ENCODE results near the gene PLXNA3. TPM values are rescaled to one million over a fixed set of nuclear protein-coding genes. Genes with fewer than 3 reads are reported as not detected.

The PLXNA3 gene
- total and polyA plus RNA-seq, 2 experiments from 2014 or later = 2.7 to 5.4 TPM

DNA sequence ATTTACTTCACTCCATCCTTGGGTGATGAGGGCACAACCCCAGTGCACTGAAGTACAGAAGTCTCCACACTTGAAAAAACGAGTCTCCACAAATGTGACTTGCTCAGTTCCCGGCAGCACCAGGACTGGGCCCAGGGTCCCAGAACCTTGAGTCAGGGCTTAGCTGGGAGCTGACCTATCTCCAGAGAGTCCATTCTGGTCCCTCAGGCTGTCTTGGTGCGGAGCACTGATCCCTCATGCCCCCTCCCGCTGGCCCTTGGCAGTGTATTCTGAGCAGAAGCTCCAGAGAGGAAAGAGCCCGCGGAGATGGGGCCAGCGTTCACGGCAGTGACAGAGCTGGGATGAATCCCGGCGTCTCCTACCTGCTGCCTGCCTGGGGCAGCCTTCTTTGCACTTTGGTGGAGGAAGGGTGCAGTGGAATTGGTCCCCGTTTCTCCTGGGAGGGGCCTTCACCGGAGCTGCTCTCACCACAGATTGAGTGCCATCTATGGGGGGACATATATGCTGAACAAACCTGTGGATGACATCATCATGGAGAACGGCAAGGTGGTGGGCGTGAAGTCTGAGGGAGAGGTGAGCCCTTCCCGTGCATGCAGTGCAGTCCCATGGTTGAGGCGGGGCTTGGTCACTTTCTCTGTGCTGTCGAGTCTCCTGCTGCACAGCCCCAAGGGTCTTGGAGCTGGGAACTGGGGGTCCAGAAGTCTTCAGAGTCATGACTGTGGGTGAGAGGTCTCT lies 17.3 kb upstream of the PLXNA3 start:
- H3K4me3 Mint-ChIP-seq = no peak overlapping the region
- H3K4me2 ChIP-seq = no peak overlapping the region
- no peak overlapping the region for H3K27ac Mint-ChIP-seq
- no peaks in the 10 kb centered on the region for H4K20me1 ChIP-seq (replicated peaks; ENCODE audit: insufficient read depth)
- H3K4me1 ChIP-seq (ENCODE audit: insufficient read depth) = 0 out of 2 replicates have a peak, but pooled peaks cover 3% of the 10 kb centered on the region
- H2AFZ ChIP-seq = no peak overlapping the region
- ATAC-seq (no peak), DNase-seq (ENCODE audit: low spot score) (no peak)
- no peaks in the 10 kb centered on the region for H3K36me3 ChIP-seq (ENCODE audit: insufficient read depth)
- peaks cover 20% of the 10 kb centered on the region; the same call in 2 of the 3 replicates for H3K36me3 Mint-ChIP-seq (ENCODE audit: low read depth)
- no peak overlapping the region for H3K4me3 ChIP-seq
- no peaks in the 10 kb centered on the region for H3K9me3 Mint-ChIP-seq
- no peaks in the 10 kb centered on the region for H3K27me3 ChIP-seq (ENCODE audit: insufficient read depth)
- H3K27ac ChIP-seq (ENCODE audit: low read depth) = no peak overlapping the region
- no peaks in the 10 kb centered on the region for H3K9me2 ChIP-seq (ENCODE audit: insufficient read depth)
- no peaks in the 10 kb centered on the region for H3F3A ChIP-seq (replicated peaks; ENCODE audit: low read depth)
- H3K4me1 Mint-ChIP-seq = peaks cover 13% of the 10 kb centered on the region
- H3K79me2 ChIP-seq (replicated peaks; ENCODE audit: insufficient read depth) = peaks cover 13% of the 10 kb centered on the region
- H3K27me3 Mint-ChIP-seq (ENCODE audit: insufficient read depth, low read depth, poor library complexity) = peaks cover 7% of the 10 kb centered on the region
- TF ChIP-seq EZH2 (IDR thresholded peaks at IDR 0.05; ENCODE audit: low read depth, unreplicated experiment) (no peak), EZH2phosphoT487 (IDR thresholded peaks at IDR 0.05; ENCODE audit: unreplicated experiment) (no peak), JUNB (IDR thresholded peaks at IDR 0.05; ENCODE audit: unreplicated experiment) (no peak), ZNF331 (CRISPR knock-in tag; IDR thresholded peaks at IDR 0.05; ENCODE audit: low read depth) (no peak), POLR2AphosphoS5 (IDR thresholded peaks at IDR 0.05; ENCODE audit: low read depth) (no peak), CREB1 (CRISPR knock-in tag; IDR thresholded peaks at IDR 0.05; ENCODE audit: low read depth) (no peak), NANOG (IDR thresholded peaks at IDR 0.05; ENCODE audit: borderline replicate concordance) (no peak), ZNF114 (CRISPR knock-in tag; IDR thresholded peaks at IDR 0.05) (no peak), STAT1 (IDR thresholded peaks at IDR 0.05; ENCODE audit: unreplicated experiment) (no peak)
- TF ChIP-seq, protein P1, sequence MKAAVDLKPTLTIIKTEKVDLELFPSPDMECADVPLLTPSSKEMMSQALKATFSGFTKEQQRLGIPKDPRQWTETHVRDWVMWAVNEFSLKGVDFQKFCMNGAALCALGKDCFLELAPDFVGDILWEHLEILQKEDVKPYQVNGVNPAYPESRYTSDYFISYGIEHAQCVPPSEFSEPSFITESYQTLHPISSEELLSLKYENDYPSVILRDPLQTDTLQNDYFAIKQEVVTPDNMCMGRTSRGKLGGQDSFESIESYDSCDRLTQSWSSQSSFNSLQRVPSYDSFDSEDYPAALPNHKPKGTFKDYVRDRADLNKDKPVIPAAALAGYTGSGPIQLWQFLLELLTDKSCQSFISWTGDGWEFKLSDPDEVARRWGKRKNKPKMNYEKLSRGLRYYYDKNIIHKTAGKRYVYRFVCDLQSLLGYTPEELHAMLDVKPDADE (IDR thresholded peaks at IDR 0.05) = no peak
- TF ChIP-seq, protein P2, sequence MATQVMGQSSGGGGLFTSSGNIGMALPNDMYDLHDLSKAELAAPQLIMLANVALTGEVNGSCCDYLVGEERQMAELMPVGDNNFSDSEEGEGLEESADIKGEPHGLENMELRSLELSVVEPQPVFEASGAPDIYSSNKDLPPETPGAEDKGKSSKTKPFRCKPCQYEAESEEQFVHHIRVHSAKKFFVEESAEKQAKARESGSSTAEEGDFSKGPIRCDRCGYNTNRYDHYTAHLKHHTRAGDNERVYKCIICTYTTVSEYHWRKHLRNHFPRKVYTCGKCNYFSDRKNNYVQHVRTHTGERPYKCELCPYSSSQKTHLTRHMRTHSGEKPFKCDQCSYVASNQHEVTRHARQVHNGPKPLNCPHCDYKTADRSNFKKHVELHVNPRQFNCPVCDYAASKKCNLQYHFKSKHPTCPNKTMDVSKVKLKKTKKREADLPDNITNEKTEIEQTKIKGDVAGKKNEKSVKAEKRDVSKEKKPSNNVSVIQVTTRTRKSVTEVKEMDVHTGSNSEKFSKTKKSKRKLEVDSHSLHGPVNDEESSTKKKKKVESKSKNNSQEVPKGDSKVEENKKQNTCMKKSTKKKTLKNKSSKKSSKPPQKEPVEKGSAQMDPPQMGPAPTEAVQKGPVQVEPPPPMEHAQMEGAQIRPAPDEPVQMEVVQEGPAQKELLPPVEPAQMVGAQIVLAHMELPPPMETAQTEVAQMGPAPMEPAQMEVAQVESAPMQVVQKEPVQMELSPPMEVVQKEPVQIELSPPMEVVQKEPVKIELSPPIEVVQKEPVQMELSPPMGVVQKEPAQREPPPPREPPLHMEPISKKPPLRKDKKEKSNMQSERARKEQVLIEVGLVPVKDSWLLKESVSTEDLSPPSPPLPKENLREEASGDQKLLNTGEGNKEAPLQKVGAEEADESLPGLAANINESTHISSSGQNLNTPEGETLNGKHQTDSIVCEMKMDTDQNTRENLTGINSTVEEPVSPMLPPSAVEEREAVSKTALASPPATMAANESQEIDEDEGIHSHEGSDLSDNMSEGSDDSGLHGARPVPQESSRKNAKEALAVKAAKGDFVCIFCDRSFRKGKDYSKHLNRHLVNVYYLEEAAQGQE (IDR thresholded peaks at IDR 0.05; ENCODE audit: unreplicated experiment) = no peak
- TF ChIP-seq, protein P3, sequence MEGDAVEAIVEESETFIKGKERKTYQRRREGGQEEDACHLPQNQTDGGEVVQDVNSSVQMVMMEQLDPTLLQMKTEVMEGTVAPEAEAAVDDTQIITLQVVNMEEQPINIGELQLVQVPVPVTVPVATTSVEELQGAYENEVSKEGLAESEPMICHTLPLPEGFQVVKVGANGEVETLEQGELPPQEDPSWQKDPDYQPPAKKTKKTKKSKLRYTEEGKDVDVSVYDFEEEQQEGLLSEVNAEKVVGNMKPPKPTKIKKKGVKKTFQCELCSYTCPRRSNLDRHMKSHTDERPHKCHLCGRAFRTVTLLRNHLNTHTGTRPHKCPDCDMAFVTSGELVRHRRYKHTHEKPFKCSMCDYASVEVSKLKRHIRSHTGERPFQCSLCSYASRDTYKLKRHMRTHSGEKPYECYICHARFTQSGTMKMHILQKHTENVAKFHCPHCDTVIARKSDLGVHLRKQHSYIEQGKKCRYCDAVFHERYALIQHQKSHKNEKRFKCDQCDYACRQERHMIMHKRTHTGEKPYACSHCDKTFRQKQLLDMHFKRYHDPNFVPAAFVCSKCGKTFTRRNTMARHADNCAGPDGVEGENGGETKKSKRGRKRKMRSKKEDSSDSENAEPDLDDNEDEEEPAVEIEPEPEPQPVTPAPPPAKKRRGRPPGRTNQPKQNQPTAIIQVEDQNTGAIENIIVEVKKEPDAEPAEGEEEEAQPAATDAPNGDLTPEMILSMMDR (conservative IDR thresholded peaks at IDR 0.05; ENCODE audit: low read depth in 2 of 2) = no peak
- TF ChIP-seq, protein P4, sequence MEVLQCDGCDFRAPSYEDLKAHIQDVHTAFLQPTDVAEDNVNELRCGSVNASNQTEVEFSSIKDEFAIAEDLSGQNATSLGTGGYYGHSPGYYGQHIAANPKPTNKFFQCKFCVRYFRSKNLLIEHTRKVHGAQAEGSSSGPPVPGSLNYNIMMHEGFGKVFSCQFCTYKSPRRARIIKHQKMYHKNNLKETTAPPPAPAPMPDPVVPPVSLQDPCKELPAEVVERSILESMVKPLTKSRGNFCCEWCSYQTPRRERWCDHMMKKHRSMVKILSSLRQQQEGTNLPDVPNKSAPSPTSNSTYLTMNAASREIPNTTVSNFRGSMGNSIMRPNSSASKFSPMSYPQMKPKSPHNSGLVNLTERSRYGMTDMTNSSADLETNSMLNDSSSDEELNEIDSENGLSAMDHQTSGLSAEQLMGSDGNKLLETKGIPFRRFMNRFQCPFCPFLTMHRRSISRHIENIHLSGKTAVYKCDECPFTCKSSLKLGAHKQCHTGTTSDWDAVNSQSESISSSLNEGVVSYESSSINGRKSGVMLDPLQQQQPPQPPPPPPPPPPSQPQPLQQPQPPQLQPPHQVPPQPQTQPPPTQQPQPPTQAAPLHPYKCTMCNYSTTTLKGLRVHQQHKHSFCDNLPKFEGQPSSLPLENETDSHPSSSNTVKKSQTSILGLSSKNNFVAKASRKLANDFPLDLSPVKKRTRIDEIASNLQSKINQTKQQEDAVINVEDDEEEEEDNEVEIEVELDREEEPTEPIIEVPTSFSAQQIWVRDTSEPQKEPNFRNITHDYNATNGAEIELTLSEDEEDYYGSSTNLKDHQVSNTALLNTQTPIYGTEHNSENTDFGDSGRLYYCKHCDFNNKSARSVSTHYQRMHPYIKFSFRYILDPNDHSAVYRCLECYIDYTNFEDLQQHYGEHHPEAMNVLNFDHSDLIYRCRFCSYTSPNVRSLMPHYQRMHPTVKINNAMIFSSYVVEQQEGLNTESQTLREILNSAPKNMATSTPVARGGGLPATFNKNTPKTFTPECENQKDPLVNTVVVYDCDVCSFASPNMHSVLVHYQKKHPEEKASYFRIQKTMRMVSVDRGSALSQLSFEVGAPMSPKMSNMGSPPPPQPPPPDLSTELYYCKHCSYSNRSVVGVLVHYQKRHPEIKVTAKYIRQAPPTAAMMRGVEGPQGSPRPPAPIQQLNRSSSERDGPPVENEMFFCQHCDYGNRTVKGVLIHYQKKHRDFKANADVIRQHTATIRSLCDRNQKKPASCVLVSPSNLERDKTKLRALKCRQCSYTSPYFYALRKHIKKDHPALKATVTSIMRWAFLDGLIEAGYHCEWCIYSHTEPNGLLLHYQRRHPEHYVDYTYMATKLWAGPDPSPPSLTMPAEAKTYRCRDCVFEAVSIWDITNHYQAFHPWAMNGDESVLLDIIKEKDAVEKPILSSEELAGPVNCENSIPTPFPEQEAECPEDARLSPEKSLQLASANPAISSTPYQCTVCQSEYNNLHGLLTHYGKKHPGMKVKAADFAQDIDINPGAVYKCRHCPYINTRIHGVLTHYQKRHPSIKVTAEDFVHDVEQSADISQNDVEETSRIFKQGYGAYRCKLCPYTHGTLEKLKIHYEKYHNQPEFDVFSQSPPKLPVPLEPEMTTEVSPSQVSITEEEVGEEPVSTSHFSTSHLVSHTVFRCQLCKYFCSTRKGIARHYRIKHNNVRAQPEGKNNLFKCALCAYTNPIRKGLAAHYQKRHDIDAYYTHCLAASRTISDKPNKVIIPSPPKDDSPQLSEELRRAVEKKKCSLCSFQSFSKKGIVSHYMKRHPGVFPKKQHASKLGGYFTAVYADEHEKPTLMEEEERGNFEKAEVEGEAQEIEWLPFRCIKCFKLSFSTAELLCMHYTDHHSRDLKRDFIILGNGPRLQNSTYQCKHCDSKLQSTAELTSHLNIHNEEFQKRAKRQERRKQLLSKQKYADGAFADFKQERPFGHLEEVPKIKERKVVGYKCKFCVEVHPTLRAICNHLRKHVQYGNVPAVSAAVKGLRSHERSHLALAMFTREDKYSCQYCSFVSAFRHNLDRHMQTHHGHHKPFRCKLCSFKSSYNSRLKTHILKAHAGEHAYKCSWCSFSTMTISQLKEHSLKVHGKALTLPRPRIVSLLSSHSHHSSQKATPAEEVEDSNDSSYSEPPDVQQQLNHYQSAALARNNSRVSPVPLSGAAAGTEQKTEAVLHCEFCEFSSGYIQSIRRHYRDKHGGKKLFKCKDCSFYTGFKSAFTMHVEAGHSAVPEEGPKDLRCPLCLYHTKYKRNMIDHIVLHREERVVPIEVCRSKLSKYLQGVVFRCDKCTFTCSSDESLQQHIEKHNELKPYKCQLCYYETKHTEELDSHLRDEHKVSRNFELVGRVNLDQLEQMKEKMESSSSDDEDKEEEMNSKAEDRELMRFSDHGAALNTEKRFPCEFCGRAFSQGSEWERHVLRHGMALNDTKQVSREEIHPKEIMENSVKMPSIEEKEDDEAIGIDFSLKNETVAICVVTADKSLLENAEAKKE (CRISPR knock-in tag; IDR thresholded peaks at IDR 0.05) = no peak

Measured in GM23338 (cell line).